Activated CD8-positive, alpha-beta T cell treated with anti-CD3 and anti-CD28 coated beads for 36 hours (primary cell): ENCODE measurements around the gene CDH8. TPM values are rescaled to one million over a fixed set of nuclear protein-coding genes. Genes with fewer than 3 reads are reported as not detected.

ENCODE experiments used
- ATAC-seq: fragments of 200-7000 bp; cut with Tn5 transposase; one replicate; pipeline ENCODE4 v1.10.0; 2021; ENCODE audit warnings: mild to moderate bottlenecking, moderate library complexity
- CTCF ChIA-PET: fragments of 350-600 bp; sonication (Branson Sonifier 250); formaldehyde crosslinking; loops from one replicate; lab custom pipeline; 2021; ENCODE audit warnings: antibody characterized with exemption; lab: Charles Lee
- POLR2A ChIA-PET: fragments of 350-600 bp; sonication (Branson Sonifier 250); formaldehyde crosslinking; loops from one replicate; lab custom pipeline; 2021; ENCODE audit warnings: antibody characterized with exemption; lab: Charles Lee
- DNase-seq: peaks from one replicate; pipeline ENCODE4 v3.0.0-alpha.2; 2020
- H3K27ac Mint-ChIP-seq: one replicate; pipeline ENCODE4 v1.8.0; 2021; ENCODE audit warnings: mild to moderate bottlenecking, mixed read lengths
- H3K27me3 Mint-ChIP-seq: one replicate; pipeline ENCODE4 v1.8.0; 2021; ENCODE audit warnings: mixed read lengths
- H3K36me3 Mint-ChIP-seq: one replicate; pipeline ENCODE4 v1.8.0; 2021; ENCODE audit warnings: low read depth, mixed read lengths
- H3K4me1 Mint-ChIP-seq: one replicate; pipeline ENCODE4 v1.8.0; 2021; ENCODE audit warnings: low read depth, mixed read lengths
- H3K4me3 Mint-ChIP-seq: one replicate; pipeline ENCODE4 v1.8.0; 2021; ENCODE audit warnings: mild to moderate bottlenecking, moderate library complexity, mixed read lengths
- H3K9me3 Mint-ChIP-seq: one replicate; pipeline ENCODE4 v1.8.0; 2021; ENCODE audit warnings: mixed read lengths
- CTCF ChIP-seq: fragments of 200-600 bp; IDR thresholded peaks from one replicate; pipeline ENCODE4 v1.8.0; 2022; ENCODE audit warnings: antibody characterized with exemption, mild to moderate bottlenecking
- intact Hi-C: fragments of 100-400 bp; cut with micrococcal nuclease; formaldehyde crosslinking; loops from one replicate; pipeline ENCODE4 v1.10.0; 2022
- total RNA-seq, 2 experiments: library from RNA; stranded (reverse); gene quantifications; one replicate each; pipeline ENCODE4 v1.2.3, GENCODE V29; 2021

Gene CDH8
- total RNA-seq, 2 experiments from 2014 or later, result not detected

- CTCF ChIA-PET, result no interaction called here
- no peak overlapping the region for H3K4me3 Mint-ChIP-seq
- H3K4me1 Mint-ChIP-seq, result no peaks in the 10 kb centered on the region
Observed at GRCh38 chr16:62014319-62014923, 21.8 kb downstream of the CDH8 start.

DNA sequence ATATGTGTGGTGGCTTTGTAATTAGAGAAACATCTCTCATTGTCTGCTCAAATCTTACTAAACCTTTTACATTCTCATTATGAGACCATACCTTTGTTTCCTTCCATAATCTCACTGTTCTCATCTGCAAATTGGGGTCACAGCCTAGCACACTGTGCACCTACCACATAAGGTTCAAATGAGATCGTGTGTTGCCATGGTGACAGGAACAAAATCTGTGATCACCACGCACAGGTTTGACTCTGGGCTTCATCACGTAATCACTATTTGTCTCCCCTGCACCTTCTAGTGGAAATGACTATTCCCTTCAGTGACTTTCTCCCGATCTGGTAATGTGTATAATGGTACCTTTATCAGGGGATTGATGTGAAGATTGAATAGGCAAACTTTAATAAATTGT, 26.1 kb downstream of the CDH8 start:
- Mint-ChIP-seq H3K36me3 (no peaks in the 10 kb centered on the region), H3K27ac (no peak overlapping the region), H3K9me3 (peaks cover 14% of the 10 kb centered on the region), H3K4me1 (no peaks in the 10 kb centered on the region), H3K4me3 (no peak overlapping the region), H3K27me3 (no peaks in the 10 kb centered on the region)
- TF ChIP-seq CTCF, result no peak
- ATAC-seq, result no peak
- DNase-seq, result no peak
- intact Hi-C loops, result no loop called here
- CTCF ChIA-PET, result no interaction called here
- POLR2A ChIA-PET, result no interaction called here

More at GRCh38 chr16:62014319-62014923, 21.8 kb downstream of the CDH8 start:
- DNase-seq (no peak), ATAC-seq (no peak)
- POLR2A ChIA-PET, result no interaction called here
- Mint-ChIP-seq H3K27ac (no peak overlapping the region), H3K9me3 (peaks cover 20% of the 10 kb centered on the region), H3K36me3 (no peaks in the 10 kb centered on the region), H3K27me3 (no peaks in the 10 kb centered on the region)
- no peak for TF ChIP-seq CTCF
- intact Hi-C loops, result no loop called here

DNA sequence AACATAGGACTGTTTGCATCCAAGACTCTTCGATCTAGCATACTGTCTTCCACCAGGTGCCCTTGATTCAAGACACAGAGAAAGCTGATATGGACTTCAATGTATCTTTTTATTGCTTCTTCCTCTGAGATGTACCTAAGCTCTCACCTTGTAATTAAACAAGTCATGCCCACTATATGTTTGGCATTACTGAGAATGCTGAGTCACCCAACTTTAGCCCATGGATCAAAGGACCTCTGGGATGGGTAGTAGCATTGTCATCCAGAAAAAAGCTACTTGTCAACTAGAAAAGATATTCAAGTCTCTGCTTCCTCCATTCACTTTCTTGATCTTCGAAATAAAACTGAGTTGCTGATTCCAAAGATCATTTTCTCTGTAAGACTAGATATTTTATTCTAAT, 37.8 kb downstream of the CDH8 start:
- intact Hi-C loops, result no loop called here
- H3K9me3 Mint-ChIP-seq, result peaks cover 4% of the 10 kb centered on the region
- DNase-seq (no peak), ATAC-seq (no peak)
- H3K4me3 Mint-ChIP-seq, result no peak overlapping the region
- POLR2A ChIA-PET, result no interaction called here
- no peaks in the 10 kb centered on the region for H3K27me3 Mint-ChIP-seq
- no peak overlapping the region for H3K27ac Mint-ChIP-seq
- no peaks in the 10 kb centered on the region for H3K36me3 Mint-ChIP-seq
- CTCF ChIA-PET, result no interaction called here
- TF ChIP-seq CTCF, result no peak
- H3K4me1 Mint-ChIP-seq, result no peaks in the 10 kb centered on the region

GRCh38 chr16:61993108-61993507, 43.1 kb downstream of the CDH8 start:
- no peak for ATAC-seq
- Mint-ChIP-seq H3K4me1 (no peaks in the 10 kb centered on the region), H3K4me3 (no peak overlapping the region), H3K27me3 (no peaks in the 10 kb centered on the region), H3K9me3 (peaks cover 5% of the 10 kb centered on the region), H3K36me3 (no peaks in the 10 kb centered on the region), H3K27ac (no peak overlapping the region)
- TF ChIP-seq CTCF, result no peak
- POLR2A ChIA-PET, result no interaction called here
- no peak for DNase-seq
- intact Hi-C loops, result no loop called here
- CTCF ChIA-PET, result no interaction called here

- Mint-ChIP-seq H3K27ac (no peak overlapping the region), H3K4me1 (no peaks in the 10 kb centered on the region), H3K27me3 (no peaks in the 10 kb centered on the region), H3K9me3 (peaks cover 1% of the 10 kb centered on the region), H3K36me3 (no peaks in the 10 kb centered on the region), H3K4me3 (no peak overlapping the region)
- no peak for DNase-seq
- no peak for TF ChIP-seq CTCF
- ChIA-PET POLR2A (no interaction called here), CTCF (no interaction called here)
- no peak for ATAC-seq
- intact Hi-C loops, result no loop called here
Observed at GRCh38 chr16:61987474-61988012, 48.7 kb downstream of the CDH8 start.
